Keratinocyte (primary cell): ENCODE measurements around the gene SATB2.
A peak's percentile ranks its signal among the peaks of the same experiment; 100 is the strongest.

Source experiments
- EZH2 ChIP-seq: IDR thresholded peaks from one replicate; pipeline ENCODE4 v1.6.1; 2012; ENCODE audit warnings: inconsistent platforms, mild to moderate bottlenecking, low read length, moderate library complexity
- TF ChIP-seq, protein P1 (sequence below), 3 experiments: IDR thresholded peaks in 1 of 3; conservative IDR thresholded peaks in 1 of 3; optimal IDR thresholded peaks in 1 of 3; 2 replicates in 2 of 3; 3 replicates in 1 of 3; pipeline versions ENCODE3 to v1.5.1; 2011; ENCODE audit warnings: low read length in 3 of 3, mild to moderate bottlenecking in 3 of 3, moderate library complexity in 2 of 3, control low read depth in 1 of 3, inconsistent platforms in 1 of 3; ENCODE audit not compliant: insufficient read depth in 2 of 3; ENCODE audit errors: extremely low read depth in 1 of 3

DNA sequence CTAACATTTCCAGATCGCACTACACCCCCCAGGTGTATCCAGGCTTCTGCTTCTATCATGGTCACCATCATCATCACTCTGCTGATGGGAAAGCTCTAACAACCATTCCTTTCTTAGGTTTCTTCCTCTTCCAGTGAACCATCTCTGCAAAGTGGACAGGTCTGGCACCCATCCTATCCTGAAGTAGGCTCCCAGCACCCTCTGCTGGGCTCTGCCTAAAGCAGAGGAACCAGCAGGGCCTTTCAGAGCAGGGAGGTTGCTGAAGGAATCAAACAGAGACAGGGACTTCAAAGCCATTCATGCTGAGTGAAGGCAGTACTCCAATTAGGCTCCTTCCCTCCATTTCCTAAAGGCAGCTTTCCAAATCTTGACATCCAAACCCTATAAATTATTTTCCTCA is 27.2 kb upstream of the SATB2 start:
- TF ChIP-seq, protein P1, sequence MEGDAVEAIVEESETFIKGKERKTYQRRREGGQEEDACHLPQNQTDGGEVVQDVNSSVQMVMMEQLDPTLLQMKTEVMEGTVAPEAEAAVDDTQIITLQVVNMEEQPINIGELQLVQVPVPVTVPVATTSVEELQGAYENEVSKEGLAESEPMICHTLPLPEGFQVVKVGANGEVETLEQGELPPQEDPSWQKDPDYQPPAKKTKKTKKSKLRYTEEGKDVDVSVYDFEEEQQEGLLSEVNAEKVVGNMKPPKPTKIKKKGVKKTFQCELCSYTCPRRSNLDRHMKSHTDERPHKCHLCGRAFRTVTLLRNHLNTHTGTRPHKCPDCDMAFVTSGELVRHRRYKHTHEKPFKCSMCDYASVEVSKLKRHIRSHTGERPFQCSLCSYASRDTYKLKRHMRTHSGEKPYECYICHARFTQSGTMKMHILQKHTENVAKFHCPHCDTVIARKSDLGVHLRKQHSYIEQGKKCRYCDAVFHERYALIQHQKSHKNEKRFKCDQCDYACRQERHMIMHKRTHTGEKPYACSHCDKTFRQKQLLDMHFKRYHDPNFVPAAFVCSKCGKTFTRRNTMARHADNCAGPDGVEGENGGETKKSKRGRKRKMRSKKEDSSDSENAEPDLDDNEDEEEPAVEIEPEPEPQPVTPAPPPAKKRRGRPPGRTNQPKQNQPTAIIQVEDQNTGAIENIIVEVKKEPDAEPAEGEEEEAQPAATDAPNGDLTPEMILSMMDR (optimal IDR thresholded peaks at IDR 0.05 in 1 of 3, IDR thresholded peaks at IDR 0.05 in 1 of 3, conservative IDR thresholded peaks at IDR 0.05 in 1 of 3; ENCODE audit: extremely low read depth in 1 of 3, insufficient read depth in 2 of 3, low read length in 3 of 3) = peak in 2 of 3 experiments; percentile 31 to 36
- TF ChIP-seq EZH2 = no peak
